ENCODE measurements around the gene PRG3. TPM values are rescaled to one million over a fixed set of nuclear protein-coding genes. Genes with fewer than 3 reads are reported as not detected.

PRG3 gene
- total RNA-seq, 1 experiment from 2014 or later = not detected

GRCh38 chr11:57418131-57418530 lies 37.2 kb upstream of the PRG3 start (continued):
- no peak for TF ChIP-seq REST (IDR thresholded peaks at IDR 0.05; ENCODE audit: low read depth)

GRCh38 chr11:57417056-57417455 lies 36.1 kb upstream of the PRG3 start:
- TF ChIP-seq CBX3 (IDR thresholded peaks at IDR 0.05; ENCODE audit: low read depth) = no peak
- TF ChIP-seq SP1 (IDR thresholded peaks at IDR 0.05; ENCODE audit: low read depth) = no peak
- no peak for TF ChIP-seq JUND (IDR thresholded peaks at IDR 0.05)
- no peak for TF ChIP-seq CTCF (IDR thresholded peaks at IDR 0.05 in 2 of 3, conservative IDR thresholded peaks at IDR 0.05 in 1 of 3; ENCODE audit: borderline replicate concordance in 1 of 3, insufficient read depth in 1 of 3, low read depth in 2 of 3, low read length in 2 of 3)
- no peak for TF ChIP-seq FOSL1 (IDR thresholded peaks at IDR 0.05; ENCODE audit: low read depth)
- no peak for TF ChIP-seq EZH2 (IDR thresholded peaks at IDR 0.05)
- no peak for TF ChIP-seq ATF3 (IDR thresholded peaks at IDR 0.05)
- no peak for TF ChIP-seq EZH2phosphoT487 (IDR thresholded peaks at IDR 0.05; ENCODE audit: borderline replicate concordance)
- Histone ChIP-seq H3K36me3 (ENCODE audit: control insufficient read depth in 1 of 2, insufficient read depth in 2 of 2, low read length in 2 of 2) (peaks cover 0 to 4% of the 10 kb centered on the region in 2 experiments; a peak in 1 of 4 replicates), H3K27me3 (ENCODE audit: insufficient read depth, low read length) (no peaks in the 10 kb centered on the region), H3K4me2 (ENCODE audit: low read length) (no peak overlapping the region), H4K20me1 (ENCODE audit: insufficient read depth) (no peaks in the 10 kb centered on the region), H3K79me2 (ENCODE audit: insufficient read depth, low read length) (no peaks in the 10 kb centered on the region), H3K27ac (ENCODE audit: low read depth, low read length) (no peak overlapping the region), H3K9ac (ENCODE audit: low read length) (no peak overlapping the region), H3K4me1 (ENCODE audit: control insufficient read depth in 1 of 2, insufficient read depth in 2 of 2, low read length in 2 of 2) (peaks cover 0 to 4% of the 10 kb centered on the region in 2 experiments; a peak in 1 of 4 replicates), H2AFZ (ENCODE audit: low read depth, low read length, poor library complexity, severe bottlenecking) (no peak overlapping the region), H3K9me3 (ENCODE audit: control insufficient read depth in 1 of 2, insufficient read depth in 1 of 2, low read depth in 1 of 2, low read length in 2 of 2) (no peaks in the 10 kb centered on the region), H3K9me2 (ENCODE audit: insufficient read depth) (no peaks in the 10 kb centered on the region), H3K4me3 (replicated peaks in 1 of 2; ENCODE audit: low read depth in 1 of 2, low read length in 2 of 2) (no peak overlapping the region)
- RAD21 ChIA-PET (ENCODE audit: low non-redundant PET in 1 of 2, low total read pairs in 2 of 2, uncharacterized antibody in 2 of 2, unreplicated experiment in 2 of 2) = no interaction called here
- intact Hi-C loops (cut with micrococcal nuclease) = no loop called here
- ATAC-seq (no peak), DNase-seq (ENCODE audit: low read depth, low spot score) (no peak)
- BruUV-seq (replicated peaks) = no TSS peak
- CTCF ChIA-PET = no interaction called here
- POLR2A ChIA-PET = no interaction called here
